GM10266 (cell line): ENCODE results near the gene CLCNKA.
"Not testable (repeated sequence)": the region's sequence is repeated elsewhere in the genome, so short reads cannot be mapped to it uniquely, and the experiment has no call there.

Experiments used
- DNase-seq: peaks from one replicate; pipeline ENCODE4 v3.0.0; 2012; ENCODE audit errors: extremely low spot score
- TF ChIP-seq, protein P1 (sequence below): IDR thresholded peaks from 2 replicates; pipeline ENCODE4 v1.5.1; 2012; ENCODE audit warnings: mild to moderate bottlenecking, low read depth; ENCODE audit not compliant: control insufficient read depth, insufficient read depth; ENCODE audit errors: missing control alignments

The CLCNKA gene

DNA sequence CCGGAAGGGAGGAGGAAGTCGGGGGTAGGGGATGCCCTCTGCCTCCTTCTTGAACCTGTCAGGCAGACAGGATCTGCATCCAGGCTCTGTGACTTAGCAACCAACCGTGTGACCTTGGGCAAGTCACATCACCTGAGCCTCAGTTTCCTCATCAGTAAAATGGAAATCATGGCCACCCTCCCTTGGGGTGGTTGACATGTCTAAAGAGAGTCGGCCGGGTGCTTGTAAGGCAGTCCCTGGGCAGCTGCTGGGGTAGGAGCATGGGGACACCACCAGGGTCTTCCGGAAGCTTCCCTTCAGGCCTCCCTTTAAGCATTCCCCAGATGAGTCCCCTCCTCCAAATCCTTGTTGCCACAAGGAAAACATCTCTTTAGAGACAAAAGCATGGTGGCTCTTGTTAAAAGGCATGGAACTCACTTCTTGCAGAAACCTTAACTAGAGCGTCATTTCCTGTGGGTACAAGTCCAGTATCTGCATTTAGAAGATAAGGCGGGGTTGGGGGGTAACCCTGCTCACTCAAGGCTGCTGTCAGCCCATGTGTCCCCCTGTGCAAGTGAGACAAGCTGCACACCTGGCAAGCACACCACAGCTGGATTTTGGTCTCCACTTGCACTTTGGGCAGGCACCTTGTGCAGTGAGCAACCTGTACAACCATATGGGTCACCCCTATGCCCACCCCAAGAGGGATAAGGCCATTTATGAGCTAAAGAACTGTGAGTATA, 32.1 kb downstream of the CLCNKA start:
- DNase-seq: no peak
- TF ChIP-seq, protein P1, sequence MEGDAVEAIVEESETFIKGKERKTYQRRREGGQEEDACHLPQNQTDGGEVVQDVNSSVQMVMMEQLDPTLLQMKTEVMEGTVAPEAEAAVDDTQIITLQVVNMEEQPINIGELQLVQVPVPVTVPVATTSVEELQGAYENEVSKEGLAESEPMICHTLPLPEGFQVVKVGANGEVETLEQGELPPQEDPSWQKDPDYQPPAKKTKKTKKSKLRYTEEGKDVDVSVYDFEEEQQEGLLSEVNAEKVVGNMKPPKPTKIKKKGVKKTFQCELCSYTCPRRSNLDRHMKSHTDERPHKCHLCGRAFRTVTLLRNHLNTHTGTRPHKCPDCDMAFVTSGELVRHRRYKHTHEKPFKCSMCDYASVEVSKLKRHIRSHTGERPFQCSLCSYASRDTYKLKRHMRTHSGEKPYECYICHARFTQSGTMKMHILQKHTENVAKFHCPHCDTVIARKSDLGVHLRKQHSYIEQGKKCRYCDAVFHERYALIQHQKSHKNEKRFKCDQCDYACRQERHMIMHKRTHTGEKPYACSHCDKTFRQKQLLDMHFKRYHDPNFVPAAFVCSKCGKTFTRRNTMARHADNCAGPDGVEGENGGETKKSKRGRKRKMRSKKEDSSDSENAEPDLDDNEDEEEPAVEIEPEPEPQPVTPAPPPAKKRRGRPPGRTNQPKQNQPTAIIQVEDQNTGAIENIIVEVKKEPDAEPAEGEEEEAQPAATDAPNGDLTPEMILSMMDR: no peak

DNA sequence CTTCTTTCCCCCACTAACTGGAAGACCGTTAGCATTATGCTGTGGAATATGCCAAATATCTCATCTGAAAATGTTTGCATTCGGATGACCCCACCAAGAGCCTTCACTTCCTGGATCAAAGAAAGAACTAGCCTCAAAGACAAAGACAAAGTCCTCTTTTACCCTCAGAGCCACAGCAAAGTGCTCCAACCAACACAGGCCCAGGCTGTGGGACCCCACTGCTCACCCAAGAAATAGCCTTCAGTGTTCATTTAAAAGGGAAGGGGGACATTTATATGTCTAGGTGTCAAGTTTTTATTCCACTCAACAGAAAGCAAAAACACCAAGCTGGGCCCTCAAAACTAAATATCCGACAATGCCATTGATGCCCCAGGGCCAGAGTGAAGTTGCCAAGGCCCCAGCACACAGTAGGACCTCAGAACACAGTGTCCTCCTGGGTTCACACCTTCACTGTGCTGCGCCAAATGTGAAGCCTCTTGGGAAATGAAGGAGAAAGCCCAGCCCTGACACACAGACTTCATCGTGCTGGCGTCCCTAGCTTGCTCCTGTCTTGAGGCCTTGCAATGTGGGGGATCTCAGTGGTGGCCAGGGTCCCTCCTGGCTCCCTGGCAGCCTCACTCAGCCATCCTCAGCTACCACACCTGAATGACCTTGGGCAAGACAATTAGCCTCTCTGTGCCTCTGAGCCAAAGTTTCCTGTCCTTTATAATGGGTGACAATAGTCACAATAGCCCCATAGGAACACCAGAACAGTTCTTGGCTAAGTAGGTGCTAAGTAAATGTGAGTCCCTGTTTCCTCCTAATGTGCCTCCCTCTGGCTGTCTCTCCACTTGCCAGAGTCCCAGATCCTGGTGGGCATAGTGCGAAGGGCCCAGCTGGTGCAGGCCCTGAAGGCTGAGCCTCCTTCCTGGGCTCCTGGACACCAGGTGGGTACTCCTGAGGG, 33.0 kb downstream of the CLCNKA start:
- no peak for DNase-seq
- TF ChIP-seq, protein P1: no peak

GRCh38 chr1:16055613-16056520, 34.0 kb downstream of the CLCNKA start:
- DNase-seq: peak; percentile 93
- TF ChIP-seq, protein P1: peak; percentile 97

- DNase-seq: not testable (repeated sequence)
Measured at GRCh38 chr1:16056521-16056912, 34.7 kb downstream of the CLCNKA start.

- DNase-seq: not testable (repeated sequence)
Measured at GRCh38 chr1:16057314-16057915, 35.6 kb downstream of the CLCNKA start.

DNA sequence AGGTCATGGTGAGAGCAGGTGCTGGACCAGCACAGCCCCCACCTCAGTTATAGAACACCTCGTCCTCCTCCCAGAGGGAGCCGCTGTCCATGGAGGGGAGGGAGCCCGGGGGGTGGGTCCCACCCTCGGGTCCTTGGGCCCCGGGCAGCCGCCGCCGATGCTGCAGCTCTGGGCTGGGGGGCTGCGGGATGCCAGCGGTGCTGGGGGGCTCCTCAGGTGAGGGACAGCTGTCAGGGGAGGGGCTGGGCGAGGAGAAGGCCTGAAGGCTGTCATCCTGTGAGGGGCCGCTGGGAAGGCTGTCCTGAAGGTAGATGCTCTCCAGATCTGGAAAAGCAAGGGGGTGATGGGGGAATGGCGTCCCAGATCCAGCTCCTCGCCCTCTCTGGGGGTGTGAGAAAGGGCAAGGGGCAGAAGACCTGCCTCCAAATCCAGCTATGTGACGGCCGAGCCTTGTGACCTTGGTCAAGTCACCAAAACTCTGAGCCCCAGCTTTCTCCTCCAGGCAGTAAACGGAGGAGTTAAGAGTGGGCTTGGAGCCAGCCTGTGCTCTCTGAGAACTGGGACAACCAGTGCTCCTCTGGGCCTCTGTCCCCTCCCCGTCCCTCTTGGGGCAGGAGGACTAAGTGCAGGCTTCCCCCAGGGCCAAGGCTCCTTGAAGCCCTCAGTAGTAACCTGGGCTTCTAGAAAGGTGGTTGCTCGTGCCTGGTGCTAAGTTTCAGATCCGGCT, 36.7 kb downstream of the CLCNKA start:
- not testable (repeated sequence) for DNase-seq

DNA sequence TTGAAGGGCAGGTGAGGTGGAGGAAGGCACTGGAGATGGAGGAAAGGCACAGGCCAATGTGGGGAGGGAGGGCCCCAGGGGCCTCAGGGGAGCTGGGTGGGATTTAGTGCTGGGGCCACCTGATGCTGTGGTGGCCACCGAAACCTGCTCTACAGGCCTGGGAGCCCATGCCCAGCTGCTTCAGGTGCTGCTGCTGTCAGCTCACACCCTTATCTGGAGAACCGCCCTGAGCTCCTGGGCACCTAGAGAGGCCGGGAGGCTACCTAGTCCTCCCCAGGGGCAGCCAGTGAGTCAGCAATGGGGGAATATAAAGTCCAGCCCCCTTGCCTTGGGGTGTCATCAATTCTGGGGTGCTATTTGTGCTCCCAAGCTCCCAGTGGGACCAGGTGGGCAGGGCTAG, 39.4 kb downstream of the CLCNKA start:
- TF ChIP-seq, protein P1: no peak
- DNase-seq: no peak

- not testable (repeated sequence) for DNase-seq
Measured at GRCh38 chr1:16061989-16062686, 40.3 kb downstream of the CLCNKA start.

- DNase-seq: not testable (repeated sequence)
Measured at GRCh38 chr1:16062687-16063075, 40.8 kb downstream of the CLCNKA start.
